GM19023 (cell line): Measurements from ENCODE around the gene DDX47.
A peak's percentile ranks its signal among the peaks of the same experiment; 100 is the strongest.
"Not testable (repeated sequence)": the region's sequence is repeated elsewhere in the genome, so short reads cannot be mapped to it uniquely, and the experiment has no call there.

Experiments used
- ATAC-seq: cut with Tn5 transposase; IDR thresholded peaks from one replicate; pipeline ENCODE4 v1.9.1; 2021; ENCODE audit warnings: mild to moderate bottlenecking, moderate library complexity; ENCODE audit not compliant: unreplicated experiment

DDX47 gene

DNA sequence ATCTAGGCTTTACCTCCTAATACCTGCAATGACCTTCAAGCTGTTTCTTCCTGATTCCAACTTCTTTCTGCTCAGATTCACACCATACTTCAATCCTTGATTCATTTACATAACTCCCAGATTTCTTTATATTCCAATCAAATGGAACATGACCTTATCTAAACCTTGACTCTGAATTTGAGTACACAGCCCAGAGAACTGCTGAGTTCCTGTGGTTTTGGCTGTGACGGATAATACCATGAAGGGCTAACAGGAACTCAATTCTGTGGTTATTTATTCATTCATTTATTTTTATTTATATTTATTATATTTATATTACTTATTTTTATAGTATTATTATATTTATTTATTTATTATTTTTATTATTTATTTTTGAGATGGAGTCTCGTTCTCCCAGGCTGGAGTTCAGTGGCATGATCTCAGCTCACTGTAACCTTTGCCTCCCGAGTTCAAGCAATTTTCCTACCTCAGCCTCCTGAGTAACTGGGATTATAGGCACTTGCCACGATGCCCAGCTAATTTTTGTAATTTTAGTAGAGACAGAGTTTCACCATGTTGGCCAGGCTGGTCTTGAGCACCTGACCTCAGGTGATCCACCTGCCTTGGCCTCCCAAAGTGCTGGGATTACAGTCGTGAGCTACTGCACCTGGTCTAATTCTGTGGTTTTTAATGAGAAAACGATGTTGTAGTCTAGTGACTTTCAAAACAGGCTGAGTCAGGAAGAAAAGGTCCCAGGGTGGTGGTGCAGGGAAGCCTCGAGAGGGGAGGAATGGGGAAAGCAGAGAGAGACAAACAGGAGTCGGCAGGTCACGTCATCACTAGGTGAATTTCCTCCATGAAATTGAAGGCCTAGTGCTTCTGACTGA lies 16.0 kb upstream of the DDX47 start:
- no peak for ATAC-seq

DNA sequence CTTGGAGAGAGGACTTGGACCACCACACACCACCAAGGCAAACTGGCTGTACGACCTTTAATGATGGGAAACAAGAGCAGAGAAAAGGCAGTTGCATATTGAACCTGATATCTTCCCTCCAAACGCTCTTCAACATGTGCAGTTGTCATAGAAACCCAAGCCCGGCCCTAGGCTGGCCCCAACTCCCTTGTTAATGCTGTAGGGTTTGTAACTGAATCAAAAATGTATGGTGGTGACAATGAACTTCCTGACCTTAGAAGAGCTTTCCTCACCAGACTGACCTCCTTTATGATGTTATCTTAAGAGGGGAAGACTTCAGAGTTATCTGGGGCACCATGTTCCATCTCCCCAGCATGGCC lies 15.4 kb upstream of the DDX47 start:
- no peak for ATAC-seq

DNA sequence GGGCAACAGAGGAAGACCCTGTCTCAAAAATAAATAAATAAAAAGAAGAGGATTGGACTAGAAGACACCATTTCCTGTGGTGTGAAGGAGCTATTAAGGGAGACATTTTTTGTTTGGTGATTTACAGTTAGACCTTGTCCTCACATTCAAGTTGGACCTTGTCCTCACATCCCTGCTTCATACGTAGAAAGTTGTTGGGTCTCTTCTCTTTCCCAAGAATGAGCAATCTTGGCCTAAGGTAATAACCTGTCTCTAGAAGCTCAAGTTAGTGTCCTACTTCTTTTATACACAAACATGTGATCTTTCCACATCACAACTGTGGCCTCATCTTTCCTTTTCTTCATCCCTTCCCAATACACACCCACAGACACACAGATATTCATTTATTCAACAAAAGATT lies 14.7 kb upstream of the DDX47 start:
- ATAC-seq = no peak

DNA sequence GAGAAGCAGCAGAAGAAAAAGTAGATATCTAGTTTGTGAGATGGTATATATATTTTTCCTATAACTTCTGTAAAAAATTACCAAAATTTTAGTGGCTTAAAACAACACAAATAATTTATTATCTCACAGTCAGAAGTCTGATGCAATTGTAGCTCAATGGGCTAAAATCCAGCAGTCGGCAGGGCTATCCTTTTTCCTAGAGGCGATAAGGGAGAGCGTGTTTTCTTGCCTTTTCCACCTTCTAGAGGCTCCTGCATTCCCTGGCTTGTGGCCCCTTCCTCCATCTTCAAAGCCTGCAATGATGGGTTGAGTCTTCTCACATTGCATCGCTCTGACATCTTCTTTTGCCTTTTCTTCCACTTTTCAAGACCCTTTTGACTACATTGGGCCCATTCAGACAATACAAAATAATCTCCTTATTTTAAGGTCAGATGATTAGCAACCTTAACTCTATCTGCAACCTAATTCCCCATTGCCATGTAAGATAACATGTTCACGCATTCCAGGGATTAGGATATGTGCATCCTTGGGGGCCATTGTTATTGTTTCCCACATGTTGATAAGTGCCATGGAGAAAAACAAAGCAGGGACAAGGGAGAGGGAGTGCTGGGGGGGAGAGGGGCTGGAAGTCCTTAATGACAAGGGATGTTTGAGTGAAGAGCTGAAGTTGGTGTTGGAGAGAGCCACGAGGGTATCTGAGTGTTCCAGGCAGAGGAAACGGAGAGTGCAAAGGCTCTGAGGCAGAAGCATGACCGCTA lies 13.8 kb upstream of the DDX47 start:
- no peak for ATAC-seq

DNA sequence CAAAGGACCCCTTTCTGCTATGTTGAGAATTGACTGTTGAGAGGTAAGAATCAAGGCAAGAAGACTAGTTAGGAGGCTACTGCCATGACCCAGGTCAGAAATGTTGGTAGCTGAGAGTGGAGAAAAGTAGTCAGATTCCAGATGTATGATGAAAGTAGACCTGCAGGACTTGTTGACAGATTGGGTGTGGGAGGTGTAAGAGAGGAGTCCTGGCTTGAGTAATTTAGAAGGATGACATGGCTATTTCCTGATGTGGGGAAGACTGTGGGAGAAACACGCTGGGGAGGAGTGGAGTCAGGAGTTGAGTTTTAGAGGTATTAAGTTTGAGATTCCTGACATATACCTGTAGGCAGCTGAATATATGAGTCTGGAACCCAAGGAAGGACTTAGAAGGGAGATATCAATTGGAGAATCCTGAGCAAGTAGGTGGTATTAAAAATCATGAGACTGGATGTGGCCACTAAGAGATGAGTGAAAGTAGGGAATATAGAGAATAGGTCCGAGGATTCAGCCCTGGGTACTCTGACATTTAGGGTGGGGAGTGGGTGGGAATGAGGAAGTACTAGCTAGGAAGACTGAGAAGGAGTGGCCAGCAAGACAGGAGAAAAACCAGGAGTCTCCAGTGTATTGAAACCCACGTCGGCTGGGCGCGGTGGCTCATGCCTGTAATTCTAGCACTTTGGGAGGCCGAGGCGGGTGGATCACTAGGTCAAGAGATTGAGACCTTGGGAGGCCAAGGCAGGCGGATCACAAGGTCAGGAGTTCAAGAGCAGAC lies 12.6 kb upstream of the DDX47 start:
- ATAC-seq = no peak

DNA sequence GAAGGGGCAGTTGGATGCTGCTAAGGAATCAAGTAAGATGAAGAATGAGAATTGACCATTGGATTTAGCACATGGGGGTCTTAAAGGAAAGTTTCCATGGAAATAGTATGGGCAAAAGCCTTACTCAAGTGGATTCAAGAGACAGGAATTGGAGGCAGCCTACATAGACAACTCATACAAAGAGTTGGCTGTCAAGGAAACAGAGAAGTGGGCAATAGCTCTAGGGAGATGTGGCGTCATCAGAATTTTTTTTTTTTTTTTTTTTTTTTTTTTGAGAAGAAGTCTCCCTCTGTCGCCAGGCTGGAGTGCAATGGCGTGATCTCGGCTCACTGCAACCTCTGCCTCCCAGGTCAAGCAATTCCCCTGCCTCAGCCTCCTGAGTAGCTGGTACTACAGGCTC lies 11.5 kb upstream of the DDX47 start:
- not testable (repeated sequence) for ATAC-seq

DNA sequence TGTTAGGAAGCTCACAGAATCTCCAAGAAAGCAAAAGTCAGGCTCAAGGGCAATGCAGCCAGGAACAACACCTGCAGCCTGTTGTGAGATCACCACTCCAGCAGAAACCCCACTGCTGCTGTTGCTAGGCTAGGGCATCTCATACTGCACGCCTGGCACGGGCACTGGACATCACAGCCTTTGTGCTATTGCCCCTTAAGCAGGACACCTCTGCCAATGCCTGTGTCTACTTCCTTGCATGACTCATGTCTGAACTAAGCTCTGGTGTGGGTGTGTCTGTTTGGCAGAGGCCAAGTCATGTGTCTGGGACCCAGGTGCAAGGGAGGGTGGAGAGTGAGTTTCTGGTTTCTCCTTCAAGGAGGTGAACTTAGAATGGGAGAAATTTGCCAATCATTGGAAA lies 10.0 kb upstream of the DDX47 start:
- ATAC-seq = peak; percentile 80

DNA sequence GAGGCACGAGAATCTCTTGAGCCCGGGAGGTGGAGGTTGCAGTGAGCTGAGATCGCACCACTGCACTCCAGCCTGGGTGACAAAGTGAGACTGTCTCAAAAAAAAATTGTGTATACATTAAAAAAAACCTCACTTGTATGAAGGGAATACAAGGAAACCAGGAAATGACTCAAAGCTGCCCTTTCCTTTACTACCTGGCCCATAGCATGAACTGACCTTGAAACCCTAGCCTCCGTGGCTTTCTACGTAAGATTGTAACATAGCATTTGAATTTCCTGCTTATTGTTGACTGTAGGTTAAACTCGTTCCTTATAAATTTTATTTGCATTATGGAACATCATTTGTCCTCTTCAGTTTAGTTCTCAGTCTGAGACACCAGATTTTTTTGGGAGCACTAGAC lies 9.1 kb upstream of the DDX47 start:
- no peak for ATAC-seq

DNA sequence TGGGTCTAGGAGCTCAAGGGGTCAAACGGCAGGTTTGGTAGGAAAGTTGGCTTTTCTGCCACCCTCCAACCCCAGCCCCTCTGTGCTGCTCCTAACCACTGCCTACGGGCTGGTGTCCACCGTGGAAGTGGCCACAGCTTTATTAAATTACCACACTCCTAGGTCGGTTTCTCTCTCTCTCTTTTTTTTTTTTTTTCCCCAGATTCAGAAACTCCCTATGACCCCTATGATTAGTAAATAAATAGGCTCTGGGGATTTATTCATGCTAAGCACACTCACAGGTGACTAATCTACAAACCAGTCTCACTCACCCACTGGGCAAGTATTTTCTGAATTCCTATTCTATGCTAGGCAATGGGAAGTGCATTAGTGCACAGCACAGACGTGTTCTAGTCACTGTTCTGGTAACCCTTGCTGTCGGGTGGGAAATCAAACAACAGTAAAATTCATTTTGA lies 8.7 kb upstream of the DDX47 start:
- ATAC-seq = no peak

DNA sequence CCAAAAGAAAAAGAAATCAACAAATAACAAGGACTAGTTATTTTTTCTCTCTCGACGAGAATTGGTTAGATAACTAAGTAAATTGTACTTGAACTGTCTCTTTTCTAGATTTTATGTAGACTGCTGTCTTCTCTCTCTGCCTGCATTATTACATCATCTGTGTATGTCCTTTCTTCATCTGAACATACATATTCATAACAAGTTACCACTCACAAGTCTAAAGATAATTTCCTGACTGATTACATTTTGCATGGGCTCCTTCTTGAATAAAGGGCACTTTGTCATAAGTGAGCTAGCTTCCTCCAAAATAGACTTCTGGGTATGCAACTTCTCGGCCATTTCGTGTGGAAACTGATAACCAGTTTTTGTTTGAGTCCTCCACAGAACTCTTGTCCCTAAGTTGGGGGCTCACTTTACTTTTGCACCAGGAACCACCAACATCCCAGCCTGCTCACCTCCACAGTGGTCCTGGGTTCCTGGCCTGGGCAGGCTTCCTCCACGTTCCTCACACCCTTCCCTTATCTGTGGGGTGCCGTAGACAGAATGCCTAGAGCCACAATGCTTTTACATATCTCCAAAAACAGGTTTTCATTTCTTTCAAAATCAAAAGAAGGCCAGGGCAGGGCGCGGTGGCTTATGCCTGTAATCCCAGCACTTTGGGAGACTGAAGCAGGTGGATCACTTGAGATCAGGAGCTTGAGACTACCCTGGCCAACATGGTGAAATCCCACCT lies 6.2 kb upstream of the DDX47 start:
- no peak for ATAC-seq

DNA sequence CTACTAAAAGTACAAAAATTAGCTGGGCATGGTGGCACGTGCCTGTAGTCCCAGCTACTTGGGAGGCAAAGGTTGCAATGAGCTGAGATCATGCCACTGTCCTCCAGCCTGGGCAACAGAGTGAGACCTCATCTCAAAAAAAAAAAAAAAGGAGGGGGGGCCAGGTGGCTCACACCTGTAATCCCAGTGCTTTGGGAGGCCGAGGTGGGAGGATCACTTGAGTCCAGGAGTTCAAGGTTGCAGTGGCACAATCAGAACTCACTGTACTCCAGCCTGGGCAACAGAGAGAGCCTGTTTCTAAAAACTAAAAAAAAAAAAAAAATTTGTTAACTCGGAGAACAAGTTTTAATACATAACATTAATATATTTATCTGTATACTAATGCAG lies 5.6 kb upstream of the DDX47 start:
- ATAC-seq = not testable (repeated sequence)

DNA sequence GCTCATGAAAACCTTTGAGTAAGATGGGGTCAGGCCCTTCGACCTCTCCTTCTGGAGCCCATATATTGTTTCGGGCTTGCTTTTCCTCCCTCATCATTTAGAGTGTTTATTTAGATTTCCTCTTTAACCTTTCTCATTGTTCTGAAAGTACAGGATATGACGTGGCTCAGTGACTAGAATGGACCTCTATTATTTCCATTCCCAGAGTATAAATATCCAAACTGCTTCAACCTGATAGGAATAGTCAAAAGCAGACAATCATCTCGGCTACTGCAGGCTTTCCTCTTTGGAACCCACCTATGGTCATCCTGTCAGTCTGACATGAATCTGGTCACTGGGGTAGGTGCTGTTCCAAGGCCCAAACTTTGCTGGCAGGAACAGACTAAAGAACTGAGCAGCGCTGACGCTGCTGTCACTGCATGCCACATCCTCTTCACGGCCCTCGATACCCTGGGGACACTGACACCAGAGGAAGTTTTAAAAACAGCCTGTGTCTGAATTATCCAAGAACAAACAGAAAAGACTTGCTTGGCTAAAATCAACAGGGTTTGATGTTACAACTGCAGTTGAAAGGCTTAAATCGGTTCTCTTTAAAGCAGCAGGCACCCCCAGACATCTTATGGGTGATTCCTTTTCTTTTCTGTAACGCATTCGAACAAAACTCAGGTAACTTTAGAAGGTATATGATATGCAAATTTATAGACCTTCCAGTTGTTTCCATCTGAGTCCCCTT lies 5.0 kb upstream of the DDX47 start:
- ATAC-seq = peak; percentile 68

DNA sequence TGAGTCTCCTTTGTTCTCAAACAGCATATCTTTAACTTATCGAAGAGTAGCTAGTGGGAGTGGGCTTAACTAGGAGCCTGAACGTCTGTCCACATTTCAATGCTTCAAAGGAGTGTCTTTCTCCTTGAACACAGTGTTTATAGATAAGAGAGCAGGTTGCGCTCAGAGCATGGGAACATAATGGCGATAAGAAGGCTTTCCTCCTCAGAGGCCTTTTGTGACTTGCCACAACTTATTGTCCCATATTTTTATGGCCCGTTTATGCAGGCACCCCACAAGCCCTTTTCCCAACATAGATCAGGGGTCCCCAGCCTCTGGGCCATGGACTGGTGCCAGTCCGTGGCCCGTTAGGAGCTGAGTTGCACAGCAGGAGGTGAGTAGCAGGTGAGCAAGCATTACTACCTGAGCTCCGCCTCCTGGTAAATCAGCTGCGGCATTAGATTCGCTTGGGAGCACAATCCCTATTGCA lies 2.6 kb upstream of the DDX47 start:
- ATAC-seq = no peak

DNA sequence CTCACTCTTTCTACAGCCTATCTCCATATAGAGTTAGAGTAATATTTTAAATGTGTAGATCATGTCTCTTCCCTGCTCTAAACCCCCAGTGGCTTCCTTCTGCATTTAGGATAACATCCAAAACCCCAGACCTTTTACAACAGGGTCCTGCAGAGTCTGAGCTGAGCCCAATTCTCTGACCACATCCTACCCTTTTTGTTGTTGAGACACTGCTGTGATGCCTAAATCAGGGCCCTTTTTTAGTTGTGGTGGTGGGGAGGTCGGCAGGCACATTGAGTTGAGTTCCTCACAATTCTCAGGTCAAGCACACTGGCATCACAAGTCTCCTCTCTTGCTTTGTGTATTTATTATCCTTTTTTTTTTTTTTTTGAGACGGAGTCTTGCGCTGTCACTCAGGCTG lies 1.8 kb upstream of the DDX47 start:
- no peak for ATAC-seq

DNA sequence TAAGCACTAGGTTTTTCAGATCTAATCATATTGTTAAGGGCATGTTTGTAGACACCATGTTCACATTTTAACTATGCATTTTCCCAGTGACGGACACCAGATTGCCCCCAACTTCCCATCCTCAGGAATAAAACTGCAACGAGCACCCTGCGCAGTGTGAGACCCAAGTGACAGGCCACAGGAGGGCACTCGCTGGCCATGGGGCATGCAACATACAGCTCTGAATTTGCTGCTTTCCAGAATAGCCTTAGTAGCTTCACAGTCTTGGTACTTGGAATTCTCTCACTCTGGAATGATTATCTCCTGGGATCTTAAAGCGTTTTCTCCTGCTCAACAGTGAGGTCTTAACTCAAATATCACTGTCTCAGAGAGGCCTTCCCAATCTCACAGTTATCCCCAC lies 972 bp upstream of the DDX47 start:
- no peak for ATAC-seq

DNA sequence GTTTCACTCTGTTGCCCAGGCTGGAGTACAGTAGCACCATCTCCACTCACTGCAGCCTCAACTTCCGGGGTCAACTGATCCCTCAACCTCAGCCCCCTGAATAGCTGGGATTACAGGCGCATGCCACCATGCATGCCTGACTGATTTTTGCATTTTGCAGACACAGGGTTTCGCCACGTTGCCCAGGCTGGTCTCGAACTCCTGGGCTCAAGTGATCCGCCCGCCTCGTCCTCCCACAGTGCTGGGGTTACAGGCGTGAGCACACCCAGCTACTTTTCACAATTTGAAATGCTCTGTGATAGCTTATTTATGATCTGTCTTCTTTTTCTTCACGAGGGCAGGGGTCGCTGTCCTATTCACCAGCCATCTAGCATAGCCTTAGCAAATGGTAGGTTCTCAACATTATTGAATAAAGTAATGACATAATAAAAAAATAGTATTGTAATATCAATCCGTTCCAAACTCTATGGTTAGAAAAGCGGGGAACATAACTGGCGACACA lies 477 bp upstream of the DDX47 start:
- ATAC-seq = no peak

DNA sequence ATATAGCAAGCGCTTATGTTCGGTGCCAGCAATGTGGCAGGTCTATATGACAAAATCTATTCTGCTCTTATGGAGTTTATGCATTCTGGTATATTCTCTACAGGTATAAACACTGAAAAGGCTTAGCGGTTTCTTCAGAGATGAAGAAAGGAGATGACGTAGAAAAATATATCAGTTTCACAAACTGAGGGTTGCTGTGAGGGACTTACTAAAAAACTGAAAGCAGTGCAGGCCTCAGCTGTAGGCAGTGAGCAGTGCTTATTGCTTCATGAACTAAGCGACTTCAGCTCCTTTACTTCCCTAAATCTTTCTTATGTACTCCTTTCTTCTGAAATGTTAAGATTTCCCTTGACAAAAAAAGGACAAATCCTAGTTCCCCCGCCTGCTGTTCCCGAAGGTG lies 4.5 kb downstream of the DDX47 start:
- no peak for ATAC-seq

DNA sequence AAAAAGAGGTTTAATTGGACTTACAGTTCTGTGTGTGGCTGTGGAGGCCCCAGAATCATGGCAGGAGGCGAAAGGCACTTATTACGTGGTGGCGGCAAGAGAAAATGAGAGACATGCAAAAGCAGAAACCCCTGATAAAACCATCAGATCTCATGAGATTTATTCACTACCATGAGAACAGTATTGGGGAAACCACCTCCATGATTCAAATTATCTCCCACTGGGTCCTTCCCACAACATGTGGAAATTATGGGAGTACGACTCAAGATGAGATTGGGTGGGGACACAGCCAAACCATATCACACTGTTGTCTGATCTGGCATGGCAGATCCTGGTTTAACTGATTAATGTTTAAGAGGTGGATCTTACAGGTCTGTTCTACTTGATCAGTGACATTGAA lies 5.6 kb downstream of the DDX47 start:
- no peak for ATAC-seq

DNA sequence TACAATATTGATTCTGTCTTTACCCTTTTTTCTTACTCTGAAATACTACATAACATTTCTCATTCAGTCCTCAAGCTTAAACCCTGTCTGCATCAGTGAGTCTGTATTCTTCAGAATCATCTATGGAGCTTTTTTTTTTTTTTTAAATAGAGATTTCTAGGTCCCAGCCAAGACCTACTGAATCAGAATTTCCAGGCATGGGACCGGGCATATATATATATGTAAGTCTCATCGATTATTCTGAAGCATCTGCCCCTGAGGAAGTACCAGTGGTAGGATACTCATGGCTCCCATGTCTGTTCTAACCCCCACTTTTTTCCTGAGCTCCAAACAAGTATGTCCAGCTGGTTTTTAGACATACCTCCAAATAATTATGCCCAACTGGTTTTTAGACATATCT lies 6.1 kb downstream of the DDX47 start:
- ATAC-seq = no peak

DNA sequence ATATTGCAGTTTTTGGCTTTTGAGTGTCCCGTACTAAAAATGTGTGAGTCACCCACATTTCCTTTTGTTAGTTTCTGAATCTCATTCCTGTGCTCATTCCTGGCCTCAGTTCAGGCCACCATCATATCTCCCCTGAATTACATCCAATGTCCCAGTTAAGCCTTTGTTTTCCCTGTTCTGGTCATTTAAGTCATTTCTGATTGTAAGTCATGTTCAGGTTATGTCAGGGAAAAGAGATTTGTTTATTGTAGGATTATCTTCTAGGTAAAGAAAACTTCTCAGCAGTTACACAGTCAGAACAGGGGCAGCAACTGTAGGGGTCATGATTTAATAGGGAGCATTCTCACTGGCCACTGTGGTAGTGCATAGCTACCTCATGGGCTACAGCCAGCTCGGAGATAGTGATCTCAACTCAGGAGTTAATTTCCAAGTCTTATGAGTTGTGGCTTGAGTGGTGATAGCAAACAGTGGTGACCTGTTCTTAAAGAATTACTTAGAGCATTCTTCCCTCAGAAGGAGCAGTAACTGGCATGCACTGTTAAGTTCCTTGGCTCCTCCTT lies 6.7 kb downstream of the DDX47 start:
- no peak for ATAC-seq
